Transverse colon (tissue), 3 donors: ENCODE data around the gene STK10.

Source experiments
- CTCF ChIP-seq, 5 experiments: fragments of 200-600 bp in 3 of 5; fragments of 450-650 bp in 2 of 5; sonication (generic) in 3 of 5; IDR thresholded peaks; 1 replicate in 2 of 5; 2 replicates in 3 of 5; pipeline ENCODE4 v1.5.1; 2016 to 2017; ENCODE audit warnings: antibody characterized with exemption in 5 of 5, inconsistent platforms in 3 of 5, mild to moderate bottlenecking in 2 of 5, moderate library complexity in 1 of 5
- POLR2A ChIP-seq: fragments of 450-650 bp; IDR thresholded peaks from one replicate; pipeline ENCODE4 v1.6.1; 2016; ENCODE audit warnings: antibody characterized with exemption, mild to moderate bottlenecking, moderate library complexity

DNA sequence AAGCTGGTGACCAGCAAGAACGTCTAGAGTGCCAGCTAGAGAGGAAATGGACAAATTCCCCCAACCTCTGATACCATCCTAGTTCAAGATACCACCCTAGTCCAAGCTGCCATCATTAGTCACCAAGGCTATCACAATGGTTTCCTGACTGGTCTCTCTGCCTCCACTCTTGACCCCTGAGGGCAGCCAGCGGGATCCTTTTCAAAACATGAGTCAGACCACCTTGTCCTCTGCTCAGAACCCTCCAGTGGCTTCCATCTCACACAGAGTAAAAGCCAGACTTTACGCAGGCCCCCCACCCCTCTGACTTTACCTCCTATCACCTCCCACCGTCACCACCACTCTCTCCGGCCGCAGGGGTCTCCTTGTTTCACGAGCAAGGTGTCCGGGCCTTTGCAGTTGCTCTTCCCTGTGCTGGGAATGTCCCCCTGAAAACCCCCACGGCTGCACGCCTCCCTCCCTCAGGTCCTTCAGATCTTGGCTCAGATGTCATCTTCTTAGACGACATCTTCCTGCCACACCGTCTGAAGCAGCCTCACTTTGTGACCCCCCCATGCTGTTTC, 139.4 kb downstream of the STK10 start:
- TF ChIP-seq CTCF (IDR thresholded peaks at IDR 0.05) (no peak), POLR2A (no peak)
